Upper lobe of left lung (tissue), 4 donors: ENCODE results near the gene LDAF1.

Source experiments
- CTCF ChIP-seq, 6 experiments: fragments of 450-650 bp in 4 of 6; fragments of 200-600 bp in 2 of 6; sonication (generic) in 2 of 6; IDR thresholded peaks; one replicate each; pipeline ENCODE4 v1.5.1; 2016 to 2019; ENCODE audit warnings: antibody characterized with exemption in 6 of 6
- POLR2A ChIP-seq, 4 donors: fragments of 450-650 bp; IDR thresholded peaks; one replicate each; pipeline ENCODE4 v1.5.1; 2016 to 2017; ENCODE audit warnings: antibody characterized with exemption in 4 of 4, mild to moderate bottlenecking in 2 of 4
- POLR2AphosphoS5 ChIP-seq, 2 donors: sonication (generic); formaldehyde crosslinking; IDR thresholded peaks; one replicate each; pipeline ENCODE4 v1.5.1; 2017; ENCODE audit warnings: antibody characterized with exemption in 2 of 2

- TF ChIP-seq CTCF (IDR thresholded peaks at IDR 0.05) (no peak), POLR2A (IDR thresholded peaks at IDR 0.05) (no peak), POLR2AphosphoS5 (IDR thresholded peaks at IDR 0.05) (no peak)
Observed at GRCh38 chr16:21167360-21167759, 8.9 kb downstream of the LDAF1 start.
